Upper lobe of right lung (tissue), 1 donor: ENCODE measurements around the gene ABLIM3. TPM values are rescaled to one million over a fixed set of nuclear protein-coding genes. Genes with fewer than 3 reads are reported as not detected.

ENCODE experiments used
- ATAC-seq: fragments of 200-7000 bp; cut with Tn5 transposase; one replicate; pipeline ENCODE4 v1.9.1; 2020; ENCODE audit warnings: mild to moderate bottlenecking, moderate library complexity
- DNase-seq: peaks from one replicate; pipeline ENCODE4 v3.0.0-alpha.2; 2020
- H3K27ac ChIP-seq: fragments of 200-600 bp; one replicate; pipeline ENCODE4 v1.8.0; 2022
- H3K27me3 ChIP-seq: fragments of 200-600 bp; one replicate; pipeline ENCODE4 v1.8.0; 2022; ENCODE audit warnings: mild to moderate bottlenecking
- H3K36me3 ChIP-seq: fragments of 200-600 bp; one replicate; pipeline ENCODE4 v1.8.0; 2022
- H3K4me1 ChIP-seq: fragments of 200-600 bp; one replicate; pipeline ENCODE4 v1.8.0; 2022
- H3K4me3 ChIP-seq: fragments of 200-600 bp; one replicate; pipeline ENCODE4 v1.8.0; 2022; ENCODE audit warnings: mild to moderate bottlenecking
- H3K9me3 ChIP-seq: fragments of 200-600 bp; one replicate; pipeline ENCODE4 v1.8.0; 2022
- CTCF ChIP-seq: fragments of 200-600 bp; IDR thresholded peaks from one replicate; pipeline ENCODE4 v1.8.0; 2022; ENCODE audit warnings: antibody characterized with exemption
- intact Hi-C: fragments of 100-400 bp; cut with DNase I; formaldehyde crosslinking; loops from one replicate; pipeline ENCODE4 v1.11.0; 2022
- total RNA-seq: library from RNA; stranded (reverse); fragmentation: NEBNext Ultra II Directional; extraction: Animal tissue kit (Norgen Biotek cat#: 25700); gene quantifications from one replicate; pipeline ENCODE4 v1.2.1, GENCODE V29; 2021
- donor health status: DM: no; HTN: yes; CAD: no; lungs with severe emphysema.

The ABLIM3 gene
- total RNA-seq, 1 donor from 2014 or later = 31.9 TPM

DNA sequence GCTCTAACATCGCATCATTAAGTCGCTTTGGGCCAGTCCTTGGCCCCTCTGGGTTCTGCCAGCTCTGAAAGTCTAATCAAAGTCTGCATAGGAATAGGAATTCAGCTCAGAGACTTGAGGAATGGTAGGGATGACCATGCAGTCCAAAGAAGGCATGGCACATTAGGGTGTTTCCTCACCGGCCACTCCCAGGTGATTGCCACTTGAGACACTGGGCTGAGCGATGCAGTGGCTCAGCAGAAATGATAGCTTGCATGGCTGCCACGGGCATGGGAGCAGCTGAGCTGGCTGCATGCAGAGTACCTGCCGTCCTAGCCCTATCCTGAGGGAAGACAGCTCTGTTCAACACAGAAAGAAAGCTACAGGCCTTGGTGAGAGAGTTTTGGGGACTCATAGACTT lies 159.1 kb downstream of the ABLIM3 start:
- Histone ChIP-seq H3K4me1 (peaks cover 17% of the 10 kb centered on the region), H3K9me3 (no peaks in the 10 kb centered on the region), H3K36me3 (no peaks in the 10 kb centered on the region), H3K27ac (no peak overlapping the region), H3K4me3 (no peak overlapping the region), H3K27me3 (no peaks in the 10 kb centered on the region)
- intact Hi-C loops = no loop called here
- ATAC-seq = no peak
- TF ChIP-seq CTCF = no peak
- no peak for DNase-seq

GRCh38 chr5:149301049-149301743 lies 159.9 kb downstream of the ABLIM3 start:
- no peak for TF ChIP-seq CTCF
- H3K36me3 ChIP-seq = no peaks in the 10 kb centered on the region
- intact Hi-C loops = no loop called here
- peaks cover 17% of the 10 kb centered on the region for H3K4me1 ChIP-seq
- H3K27ac ChIP-seq = no peak overlapping the region
- H3K9me3 ChIP-seq = no peaks in the 10 kb centered on the region
- no peaks in the 10 kb centered on the region for H3K27me3 ChIP-seq
- DNase-seq (no peak), ATAC-seq (no peak)
- H3K4me3 ChIP-seq = no peak overlapping the region

DNA sequence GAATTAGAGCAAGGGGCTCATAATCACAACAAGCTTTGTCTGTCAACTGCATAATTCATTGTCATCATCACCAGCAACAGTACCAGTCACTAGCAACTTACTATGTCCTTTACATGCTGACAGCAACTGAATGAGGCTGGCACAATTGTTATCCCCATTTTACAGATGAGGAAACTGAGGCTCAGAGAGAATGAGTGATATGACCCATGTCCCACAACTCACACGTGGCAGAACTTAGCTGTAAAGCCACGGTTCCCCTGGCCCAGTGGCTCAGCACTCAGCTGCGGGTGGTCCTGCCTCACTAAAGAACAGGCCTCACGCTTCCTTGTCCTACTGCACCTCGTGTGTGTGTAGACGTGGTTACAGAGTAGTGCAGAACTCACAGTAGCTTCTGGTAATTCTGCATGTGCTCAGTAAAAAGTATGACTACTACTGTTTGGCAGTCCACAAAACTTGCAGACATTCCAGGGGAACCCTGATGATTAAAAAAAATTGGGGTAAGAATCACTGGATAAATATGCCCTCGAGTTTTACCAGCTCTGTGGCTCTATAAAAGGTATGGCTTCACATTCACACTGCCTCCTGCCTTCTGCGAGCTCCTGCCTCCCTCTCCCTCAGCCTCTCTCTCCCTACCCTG lies 160.6 kb downstream of the ABLIM3 start:
- H3K9me3 ChIP-seq = no peaks in the 10 kb centered on the region
- H3K36me3 ChIP-seq = no peaks in the 10 kb centered on the region
- H3K4me1 ChIP-seq = peaks cover 17% of the 10 kb centered on the region
- no peak for ATAC-seq
- H3K27me3 ChIP-seq = no peaks in the 10 kb centered on the region
- no peak for TF ChIP-seq CTCF
- DNase-seq = no peak
- no peak overlapping the region for H3K4me3 ChIP-seq
- intact Hi-C loops = no loop called here
- H3K27ac ChIP-seq = no peak overlapping the region

DNA sequence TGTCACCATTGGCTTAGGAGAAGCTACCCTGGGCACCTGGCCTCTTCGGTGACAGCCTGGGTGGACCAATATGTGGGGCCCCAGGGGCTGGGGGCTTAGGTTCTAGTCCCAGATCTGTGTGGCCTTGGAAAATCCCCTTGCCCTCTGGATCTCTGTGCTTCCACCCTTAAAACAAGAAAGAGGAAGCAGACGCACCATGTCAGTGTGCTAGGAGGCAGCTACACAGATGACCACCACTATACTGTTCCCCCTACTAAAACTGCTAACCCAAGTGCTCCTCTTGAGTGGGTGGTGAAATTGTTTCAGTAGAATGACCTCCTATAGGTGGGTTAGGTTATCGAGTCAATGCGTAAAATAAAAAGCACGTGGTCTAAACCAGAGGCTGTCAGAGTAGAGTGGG lies 161.3 kb downstream of the ABLIM3 start:
- DNase-seq = no peak
- H3K4me3 ChIP-seq = no peak overlapping the region
- no peak overlapping the region for H3K27ac ChIP-seq
- no peak for ATAC-seq
- H3K36me3 ChIP-seq = no peaks in the 10 kb centered on the region
- H3K27me3 ChIP-seq = no peaks in the 10 kb centered on the region
- no peaks in the 10 kb centered on the region for H3K9me3 ChIP-seq
- peaks cover 17% of the 10 kb centered on the region for H3K4me1 ChIP-seq
- TF ChIP-seq CTCF = no peak
- intact Hi-C loops = no loop called here

- DNase-seq (no peak), ATAC-seq (no peak)
- Histone ChIP-seq H3K27ac (no peak overlapping the region), H3K36me3 (no peaks in the 10 kb centered on the region), H3K27me3 (no peaks in the 10 kb centered on the region), H3K4me1 (peaks cover 17% of the 10 kb centered on the region), H3K9me3 (no peaks in the 10 kb centered on the region), H3K4me3 (no peak overlapping the region)
- no peak for TF ChIP-seq CTCF
- intact Hi-C loops = no loop called here
Measured at GRCh38 chr5:149303210-149303609, 161.9 kb downstream of the ABLIM3 start.
